NCI-H460 (cell line): ENCODE data around the gene BLCAP. TPM values are rescaled to one million over a fixed set of nuclear protein-coding genes. Genes with fewer than 3 reads are reported as not detected.
A peak's percentile ranks its signal among the peaks of the same experiment; 100 is the strongest.
"Not testable (repeated sequence)": the region's sequence is repeated elsewhere in the genome, so short reads cannot be mapped to it uniquely, and the experiment has no call there.

Experiments used
- DNase-seq: peaks from one replicate; pipeline ENCODE4 v3.0.0-alpha.2; 2016; ENCODE audit warnings: low read depth; ENCODE audit errors: extremely low read depth
- total RNA-seq: library from RNA; depleted of rRNA; stranded (reverse); fragments of >200 nt; shearing (Covaris generic); gene quantifications from 2 replicates; pipeline ENCODE4 v1.2.3, GENCODE V29; 2014

Gene BLCAP
- total RNA-seq, 1 experiment from 2014 or later = 44.3 TPM

GRCh38 chr20:37558779-37559178 lies 31.1 kb upstream of the BLCAP start:
- no peak for DNase-seq

GRCh38 chr20:37558306-37558705 lies 30.6 kb upstream of the BLCAP start:
- DNase-seq = no peak

GRCh38 chr20:37556538-37556937 lies 28.9 kb upstream of the BLCAP start:
- no peak for DNase-seq

- not testable (repeated sequence) for DNase-seq
Measured at GRCh38 chr20:37554721-37555298, 27.1 kb upstream of the BLCAP start.

- DNase-seq = no peak
Measured at GRCh38 chr20:37552415-37552814, 24.7 kb upstream of the BLCAP start.

GRCh38 chr20:37551660-37552059 lies 24.0 kb upstream of the BLCAP start:
- not testable (repeated sequence) for DNase-seq

GRCh38 chr20:37550101-37550920 lies 22.6 kb upstream of the BLCAP start:
- DNase-seq = not testable (repeated sequence)

- no peak for DNase-seq
Measured at GRCh38 chr20:37547912-37548311, 20.2 kb upstream of the BLCAP start.

GRCh38 chr20:37545516-37545915 lies 17.8 kb upstream of the BLCAP start:
- no peak for DNase-seq

GRCh38 chr20:37544386-37544785 lies 16.7 kb upstream of the BLCAP start:
- DNase-seq = no peak

- peak; percentile 33 for DNase-seq
Measured at GRCh38 chr20:37543828-37544227, 16.2 kb upstream of the BLCAP start.

- DNase-seq = no peak
Measured at GRCh38 chr20:37542281-37542680, 14.6 kb upstream of the BLCAP start.

GRCh38 chr20:37541326-37541725 lies 13.7 kb upstream of the BLCAP start:
- no peak for DNase-seq

- DNase-seq = not testable (repeated sequence)
Measured at GRCh38 chr20:37540838-37541237, 13.2 kb upstream of the BLCAP start.

- DNase-seq = no peak
Measured at GRCh38 chr20:37540001-37540400, 12.3 kb upstream of the BLCAP start.

GRCh38 chr20:37539424-37539823 lies 11.7 kb upstream of the BLCAP start:
- no peak for DNase-seq

GRCh38 chr20:37538003-37538402 lies 10.3 kb upstream of the BLCAP start:
- no peak for DNase-seq

GRCh38 chr20:37537505-37537904 lies 9.8 kb upstream of the BLCAP start:
- DNase-seq = no peak

- DNase-seq = no peak
Measured at GRCh38 chr20:37535443-37536132, 7.9 kb upstream of the BLCAP start.

- DNase-seq = peak; percentile 68
Measured at GRCh38 chr20:37534401-37535157, 6.9 kb upstream of the BLCAP start.

- no peak for DNase-seq
Measured at GRCh38 chr20:37533154-37533715, 5.6 kb upstream of the BLCAP start.
